HFF-Myc (cell line): ENCODE data around the gene ABCF2.

Experiments
- DNase-seq: peaks from one replicate; pipeline ENCODE4 v3.0.0-alpha.2; 2011; ENCODE audit warnings: low read depth; ENCODE audit errors: extremely low read depth
- H3K4me3 ChIP-seq: replicated peaks from 2 replicates; pipeline ENCODE4 v1.5.1; 2011; ENCODE audit warnings: low read depth, mild to moderate bottlenecking, control low read depth, low read length
- TF ChIP-seq, protein P1 (sequence below): IDR thresholded peaks from 2 replicates; pipeline ENCODE4 v1.5.1; 2012; ENCODE audit warnings: mild to moderate bottlenecking, low read depth, low read length, control low read depth; ENCODE audit errors: missing control alignments

The ABCF2 gene

DNA sequence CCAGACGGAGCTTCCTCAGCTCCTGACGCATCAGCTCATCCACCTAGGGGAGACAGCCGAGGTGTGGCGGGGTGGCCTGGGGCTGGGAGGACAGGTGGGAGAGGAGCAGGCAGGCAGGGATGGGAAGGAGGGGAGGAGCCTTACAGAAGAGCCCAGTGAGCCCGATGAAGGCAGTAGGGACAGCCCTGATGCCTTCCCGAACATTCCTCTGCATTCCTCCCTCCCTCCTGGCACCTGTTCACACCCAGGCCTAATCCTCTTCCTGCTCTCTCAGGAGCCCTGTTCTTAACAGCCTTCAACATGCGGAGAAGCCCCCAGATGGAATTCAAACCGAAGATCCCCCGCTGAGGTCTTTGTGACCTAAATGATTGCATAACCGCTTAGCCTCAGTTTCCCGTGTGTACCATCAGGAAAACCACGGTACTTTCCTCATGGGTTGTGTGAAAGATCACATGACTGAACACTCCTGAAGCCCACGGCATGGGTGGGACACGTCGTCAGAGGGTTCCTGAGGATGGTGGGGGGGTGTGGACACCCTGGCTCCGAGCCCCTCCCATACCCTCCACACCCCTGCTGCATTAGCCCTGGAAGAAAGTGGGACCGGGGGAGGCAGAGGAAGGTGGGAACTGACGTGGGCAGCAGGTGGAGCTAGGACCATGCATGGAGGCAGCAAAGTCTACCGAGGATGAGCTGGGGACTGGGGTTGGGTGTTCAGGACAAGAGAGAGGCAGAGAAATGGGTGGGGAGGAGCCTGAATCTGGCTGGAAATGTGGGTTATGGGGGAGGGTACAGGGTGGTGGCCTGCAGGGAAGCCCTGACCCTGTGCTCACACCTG is 31.2 kb downstream of the ABCF2 start:
- DNase-seq, result no peak
- H3K4me3 ChIP-seq, result no peak overlapping the region
- TF ChIP-seq, protein P1, sequence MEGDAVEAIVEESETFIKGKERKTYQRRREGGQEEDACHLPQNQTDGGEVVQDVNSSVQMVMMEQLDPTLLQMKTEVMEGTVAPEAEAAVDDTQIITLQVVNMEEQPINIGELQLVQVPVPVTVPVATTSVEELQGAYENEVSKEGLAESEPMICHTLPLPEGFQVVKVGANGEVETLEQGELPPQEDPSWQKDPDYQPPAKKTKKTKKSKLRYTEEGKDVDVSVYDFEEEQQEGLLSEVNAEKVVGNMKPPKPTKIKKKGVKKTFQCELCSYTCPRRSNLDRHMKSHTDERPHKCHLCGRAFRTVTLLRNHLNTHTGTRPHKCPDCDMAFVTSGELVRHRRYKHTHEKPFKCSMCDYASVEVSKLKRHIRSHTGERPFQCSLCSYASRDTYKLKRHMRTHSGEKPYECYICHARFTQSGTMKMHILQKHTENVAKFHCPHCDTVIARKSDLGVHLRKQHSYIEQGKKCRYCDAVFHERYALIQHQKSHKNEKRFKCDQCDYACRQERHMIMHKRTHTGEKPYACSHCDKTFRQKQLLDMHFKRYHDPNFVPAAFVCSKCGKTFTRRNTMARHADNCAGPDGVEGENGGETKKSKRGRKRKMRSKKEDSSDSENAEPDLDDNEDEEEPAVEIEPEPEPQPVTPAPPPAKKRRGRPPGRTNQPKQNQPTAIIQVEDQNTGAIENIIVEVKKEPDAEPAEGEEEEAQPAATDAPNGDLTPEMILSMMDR, result no peak

DNA sequence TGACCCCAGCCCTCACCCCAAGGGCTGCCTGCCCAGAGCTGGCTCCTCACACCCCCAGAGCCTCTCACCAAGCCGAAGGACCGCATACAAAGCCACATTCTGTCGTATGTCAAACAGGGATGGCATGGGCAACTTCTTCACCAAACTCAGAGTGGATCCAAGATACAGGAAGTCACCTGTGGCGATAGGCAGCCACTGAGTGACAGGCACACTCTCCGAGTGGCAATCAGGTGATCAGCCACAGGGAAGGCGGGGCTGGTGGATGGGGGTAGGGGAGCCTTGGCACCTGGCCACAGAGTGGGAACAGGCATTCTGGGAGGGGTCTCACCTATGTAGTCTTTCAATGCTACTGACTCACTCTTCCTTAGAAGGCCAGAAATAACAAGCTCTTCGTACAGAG is 32.8 kb downstream of the ABCF2 start:
- no peak overlapping the region for H3K4me3 ChIP-seq
- no peak for DNase-seq
- TF ChIP-seq, protein P1, result no peak

DNA sequence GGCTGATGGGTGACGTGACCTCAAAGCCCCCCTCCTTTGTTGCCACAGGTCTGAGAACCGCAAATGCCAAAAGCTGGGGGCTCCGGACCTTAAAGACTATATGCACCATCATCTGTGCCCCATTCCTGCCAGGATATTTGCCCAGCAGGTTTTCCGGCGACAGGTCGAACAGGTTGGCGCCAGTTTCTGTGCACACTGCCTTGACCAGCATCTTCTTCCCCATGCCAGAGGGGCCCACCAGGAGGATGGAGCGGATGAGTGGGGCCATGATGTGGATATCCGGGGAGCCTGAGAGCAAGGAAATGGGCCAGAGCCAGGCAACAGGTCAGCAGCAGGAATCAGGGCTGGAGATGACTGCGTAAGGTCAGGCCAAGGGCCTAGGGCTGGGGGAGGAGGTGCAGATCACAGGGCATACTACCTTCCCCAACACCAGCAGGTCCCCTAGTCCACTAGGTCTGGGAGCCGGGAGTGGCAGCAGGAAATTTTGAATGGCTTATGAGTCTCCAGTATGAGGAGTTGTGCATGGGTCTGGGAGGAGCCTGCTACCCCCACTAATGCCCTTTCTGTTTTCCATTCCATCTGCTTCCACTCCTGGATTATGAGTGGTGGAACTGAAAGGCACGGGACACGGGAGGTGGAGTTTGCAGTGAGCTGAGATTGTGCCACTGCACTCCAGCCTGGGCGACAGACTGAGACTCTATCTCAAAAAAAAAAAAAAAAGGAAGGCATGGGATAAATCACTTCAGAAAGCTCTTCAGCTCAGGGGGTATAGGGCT is 33.6 kb downstream of the ABCF2 start:
- no peak for DNase-seq
- no peak overlapping the region for H3K4me3 ChIP-seq
- TF ChIP-seq, protein P1, result no peak

DNA sequence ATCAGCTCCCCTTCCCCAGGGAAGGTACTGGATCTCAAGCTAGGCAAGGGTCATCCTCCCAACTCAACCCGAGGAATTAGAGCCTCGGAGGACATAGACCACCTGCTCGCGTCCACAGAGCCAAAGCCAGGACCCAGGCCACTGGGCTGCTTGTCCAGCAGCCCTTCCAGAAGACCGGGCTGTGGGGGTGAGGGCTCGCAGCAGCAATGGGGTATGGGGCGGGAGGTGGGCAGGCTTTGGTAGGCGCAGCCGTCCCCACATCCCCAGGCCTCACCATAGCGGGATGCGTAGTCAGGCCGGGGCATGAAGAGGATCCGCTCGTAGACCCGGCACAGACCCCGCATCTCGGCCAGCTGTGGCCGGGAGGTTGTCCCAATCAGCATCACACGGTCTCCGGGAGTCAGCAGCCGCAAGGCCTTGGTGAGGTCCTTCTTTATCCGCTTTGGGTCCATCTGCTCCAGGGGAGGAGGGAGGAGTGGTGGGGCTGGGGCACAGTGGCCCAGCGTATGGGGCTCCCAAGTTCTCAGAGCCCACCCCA is 34.9 kb downstream of the ABCF2 start:
- no peak overlapping the region for H3K4me3 ChIP-seq
- TF ChIP-seq, protein P1, result no peak
- DNase-seq, result no peak

DNA sequence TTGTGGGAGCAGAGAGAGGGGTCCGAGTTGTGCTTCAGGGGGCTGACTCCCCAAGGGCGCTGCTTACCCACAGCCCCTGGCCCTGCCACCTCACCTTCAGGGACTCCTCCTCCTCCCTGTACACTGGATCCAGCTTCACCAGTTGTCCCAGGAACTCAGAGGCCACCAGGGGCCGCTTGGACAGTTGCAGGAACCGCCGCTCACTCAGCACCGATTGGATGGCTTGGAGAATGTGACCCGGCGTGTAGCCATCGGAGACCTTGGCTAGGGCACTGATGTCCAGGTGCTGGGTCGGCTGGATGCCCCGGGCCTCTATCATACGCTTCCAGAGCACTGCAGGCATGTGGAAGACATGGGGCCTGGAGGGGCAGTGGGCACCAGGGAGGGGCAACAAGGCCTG is 35.5 kb downstream of the ABCF2 start:
- TF ChIP-seq, protein P1, result no peak
- DNase-seq, result no peak

DNA sequence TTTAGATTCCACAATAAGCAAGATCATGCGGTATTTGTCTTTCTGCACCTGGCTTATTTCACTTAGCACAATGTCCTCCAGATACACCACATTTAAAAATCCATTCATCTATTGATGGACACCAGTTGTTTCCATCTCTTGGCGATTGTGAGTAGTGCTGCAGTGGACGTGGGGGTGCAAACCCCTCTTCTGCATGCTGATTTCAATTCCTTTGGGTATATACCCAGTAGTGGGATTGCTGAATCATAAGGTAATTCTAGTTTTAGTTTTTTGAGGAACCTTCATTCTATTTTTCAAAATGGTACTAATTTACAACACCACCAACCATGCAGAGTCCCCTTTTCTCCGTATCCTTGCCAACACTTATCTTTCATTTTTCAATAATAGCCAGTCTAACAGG is 38.0 kb downstream of the ABCF2 start:
- H3K4me3 ChIP-seq, result no peak overlapping the region
- TF ChIP-seq, protein P1, result no peak
- no peak for DNase-seq

More for the DNA sequence above, 35.5 kb downstream of the ABCF2 start:
- H3K4me3 ChIP-seq, result no peak overlapping the region
